Keratinocyte (primary cell): Measurements from ENCODE around the gene SELENOF. TPM values are rescaled to one million over a fixed set of nuclear protein-coding genes. Genes with fewer than 3 reads are reported as not detected.

Experiments
- DNase-seq: peaks from one replicate; pipeline ENCODE4 v3.0.0-alpha.2; 2011; ENCODE audit warnings: low read depth, missing footprints, low spot score
- FAIRE-seq: peaks from 2 replicates; lab custom pipeline; 2011; peaks lifted over from hg19 to GRCh38; lab: Jason Lieb, UNC
- H2AFZ ChIP-seq: 2 replicates; pipeline ENCODE4 v1.6.0; 2012; ENCODE audit warnings: low read length, control low read depth, inconsistent platforms; ENCODE audit not compliant: control insufficient read depth
- H3K27ac ChIP-seq: 2 replicates; pipeline ENCODE4 v1.5.1; 2011; ENCODE audit warnings: low read length; ENCODE audit not compliant: control insufficient read depth, insufficient read depth
- H3K27me3 ChIP-seq: 3 replicates; pipeline ENCODE4 v1.6.0; 2011; ENCODE audit warnings: low read length; ENCODE audit not compliant: control insufficient read depth, insufficient read depth; ENCODE audit errors: extremely low read depth
- H3K36me3 ChIP-seq, 2 experiments: 2 replicates in 1 of 2; 3 replicates in 1 of 2; pipeline ENCODE4 v1.5.1; 2011; ENCODE audit warnings: low read length in 2 of 2, mild to moderate bottlenecking in 1 of 2; ENCODE audit not compliant: control insufficient read depth in 2 of 2, insufficient read depth in 2 of 2; ENCODE audit errors: extremely low read depth in 1 of 2
- H3K4me1 ChIP-seq: 3 replicates; pipeline ENCODE4 v1.5.1; 2011; ENCODE audit warnings: low read length; ENCODE audit not compliant: control insufficient read depth, insufficient read depth; ENCODE audit errors: extremely low read depth
- H3K4me2 ChIP-seq: 3 replicates; pipeline ENCODE4 v1.6.0; 2011; ENCODE audit warnings: low read depth, low read length; ENCODE audit not compliant: control insufficient read depth, insufficient read depth; ENCODE audit errors: extremely low read depth
- H3K4me3 ChIP-seq, 3 experiments: fragments of 200-600 bp in 1 of 3; sonication (generic) in 1 of 3; 2 replicates in 2 of 3; 3 replicates in 1 of 3; pipeline ENCODE4 v1.5.1; 2011 to 2016; ENCODE audit warnings: low read length in 3 of 3, mild to moderate bottlenecking in 3 of 3, control low read depth in 2 of 3, inconsistent platforms in 1 of 3, low read depth in 1 of 3, mixed read lengths in 1 of 3, mixed run types in 1 of 3, moderate library complexity in 1 of 3; ENCODE audit not compliant: control insufficient read depth in 2 of 3, insufficient read depth in 2 of 3; ENCODE audit errors: extremely low read depth in 1 of 3
- H3K79me2 ChIP-seq: 2 replicates; pipeline ENCODE4 v1.6.0; 2012; ENCODE audit warnings: low read length; ENCODE audit not compliant: control insufficient read depth, insufficient read depth
- H3K9ac ChIP-seq: 3 replicates; pipeline ENCODE4 v1.6.0; 2011; ENCODE audit warnings: low read length; ENCODE audit not compliant: control insufficient read depth, insufficient read depth; ENCODE audit errors: extremely low read depth
- H3K9me1 ChIP-seq: 3 replicates; pipeline ENCODE4 v1.6.0; 2011; ENCODE audit warnings: low read length; ENCODE audit not compliant: control insufficient read depth, insufficient read depth; ENCODE audit errors: extremely low read depth
- H3K9me3 ChIP-seq: 2 replicates; pipeline ENCODE4 v1.5.1; 2012; ENCODE audit warnings: low read depth, low read length; ENCODE audit not compliant: control insufficient read depth
- H4K20me1 ChIP-seq: 3 replicates; pipeline ENCODE4 v1.6.0; 2011; ENCODE audit warnings: low read length; ENCODE audit not compliant: control insufficient read depth, insufficient read depth; ENCODE audit errors: extremely low read depth
- EZH2 ChIP-seq: IDR thresholded peaks from one replicate; pipeline ENCODE4 v1.6.1; 2012; ENCODE audit warnings: inconsistent platforms, mild to moderate bottlenecking, low read length, moderate library complexity
- dilution Hi-C: fragments of 300-500 bp; cut with MboI; formaldehyde crosslinking; loops from one replicate; pipeline ENCODE4 v1.7.0; 2020; ENCODE audit warnings: low sequenced_read_pairs; ENCODE audit not compliant: extremely low pct_ligation_motif_present
- polyA plus RNA-seq, 5 experiments: library from polyadenylated mRNA; depleted of rRNA in 3 of 5; stranded (reverse) in 3 of 5; stranded (forward) in 1 of 5; unstranded in 1 of 5; fragments of >200 nt; gene quantifications; 1 replicate in 1 of 5; 2 replicates in 3 of 5; 3 replicates in 1 of 5; pipeline versions ENCODE4 v1.2.1 to v1.2.3, GENCODE V29; 2011 to 2012; ENCODE audit warnings: missing spikeins in 2 of 5, low read depth in 1 of 5, low replicate concordance in 1 of 5
- TF ChIP-seq, protein P1 (sequence below), 3 experiments: IDR thresholded peaks in 1 of 3; conservative IDR thresholded peaks in 1 of 3; optimal IDR thresholded peaks in 1 of 3; 2 replicates in 2 of 3; 3 replicates in 1 of 3; pipeline versions ENCODE3 to v1.5.1; 2011; ENCODE audit warnings: low read length in 3 of 3, mild to moderate bottlenecking in 3 of 3, moderate library complexity in 2 of 3, control low read depth in 1 of 3, inconsistent platforms in 1 of 3; ENCODE audit not compliant: insufficient read depth in 2 of 3; ENCODE audit errors: extremely low read depth in 1 of 3

Gene SELENOF
- polyA plus RNA-seq, 1 donor (not counting 4 experiments of a cell fraction or from before 2014, with no cell fraction given), result 246 TPM

DNA sequence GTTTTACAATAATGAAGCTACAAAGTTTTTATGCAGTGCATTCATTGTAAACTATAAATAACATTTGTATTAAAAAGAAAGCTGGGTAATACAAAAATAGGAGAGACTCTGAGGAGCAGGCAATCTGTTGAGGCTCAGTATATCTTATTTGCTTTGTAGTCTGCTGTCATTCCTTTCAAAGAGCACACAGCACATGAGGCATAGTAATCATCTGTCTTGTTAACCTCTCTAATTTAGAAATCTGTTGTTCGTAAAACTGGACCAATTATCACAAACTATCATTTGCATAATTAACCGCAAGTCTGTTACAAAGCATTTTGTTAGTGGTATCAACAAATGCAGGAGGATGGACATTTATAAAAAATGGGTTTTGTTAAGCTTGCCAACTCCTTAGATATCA, 51.0 kb downstream of the SELENOF start:
- dilution Hi-C loops, result no loop called here
- H3K9ac ChIP-seq, result no peak overlapping the region
- peaks cover 0 to 2% of the 10 kb centered on the region in 2 experiments for H3K36me3 ChIP-seq
- FAIRE-seq (no peak), DNase-seq (no peak)
- H3K4me3 ChIP-seq, result no peak overlapping the region
- no peaks in the 10 kb centered on the region for H3K9me3 ChIP-seq
- no peaks in the 10 kb centered on the region for H3K27me3 ChIP-seq
- no peak overlapping the region for H3K27ac ChIP-seq
- no peak overlapping the region for H2AFZ ChIP-seq
- no peaks in the 10 kb centered on the region for H3K4me1 ChIP-seq
- TF ChIP-seq EZH2, result no peak
- TF ChIP-seq, protein P1, sequence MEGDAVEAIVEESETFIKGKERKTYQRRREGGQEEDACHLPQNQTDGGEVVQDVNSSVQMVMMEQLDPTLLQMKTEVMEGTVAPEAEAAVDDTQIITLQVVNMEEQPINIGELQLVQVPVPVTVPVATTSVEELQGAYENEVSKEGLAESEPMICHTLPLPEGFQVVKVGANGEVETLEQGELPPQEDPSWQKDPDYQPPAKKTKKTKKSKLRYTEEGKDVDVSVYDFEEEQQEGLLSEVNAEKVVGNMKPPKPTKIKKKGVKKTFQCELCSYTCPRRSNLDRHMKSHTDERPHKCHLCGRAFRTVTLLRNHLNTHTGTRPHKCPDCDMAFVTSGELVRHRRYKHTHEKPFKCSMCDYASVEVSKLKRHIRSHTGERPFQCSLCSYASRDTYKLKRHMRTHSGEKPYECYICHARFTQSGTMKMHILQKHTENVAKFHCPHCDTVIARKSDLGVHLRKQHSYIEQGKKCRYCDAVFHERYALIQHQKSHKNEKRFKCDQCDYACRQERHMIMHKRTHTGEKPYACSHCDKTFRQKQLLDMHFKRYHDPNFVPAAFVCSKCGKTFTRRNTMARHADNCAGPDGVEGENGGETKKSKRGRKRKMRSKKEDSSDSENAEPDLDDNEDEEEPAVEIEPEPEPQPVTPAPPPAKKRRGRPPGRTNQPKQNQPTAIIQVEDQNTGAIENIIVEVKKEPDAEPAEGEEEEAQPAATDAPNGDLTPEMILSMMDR (optimal IDR thresholded peaks at IDR 0.05 in 1 of 3, IDR thresholded peaks at IDR 0.05 in 1 of 3, conservative IDR thresholded peaks at IDR 0.05 in 1 of 3; ENCODE audit: extremely low read depth in 1 of 3, insufficient read depth in 2 of 3, low read length in 3 of 3), result no peak
- H4K20me1 ChIP-seq, result no peaks in the 10 kb centered on the region
- no peak overlapping the region for H3K4me2 ChIP-seq
- H3K9me1 ChIP-seq, result no peaks in the 10 kb centered on the region
- H3K79me2 ChIP-seq, result no peaks in the 10 kb centered on the region

DNA sequence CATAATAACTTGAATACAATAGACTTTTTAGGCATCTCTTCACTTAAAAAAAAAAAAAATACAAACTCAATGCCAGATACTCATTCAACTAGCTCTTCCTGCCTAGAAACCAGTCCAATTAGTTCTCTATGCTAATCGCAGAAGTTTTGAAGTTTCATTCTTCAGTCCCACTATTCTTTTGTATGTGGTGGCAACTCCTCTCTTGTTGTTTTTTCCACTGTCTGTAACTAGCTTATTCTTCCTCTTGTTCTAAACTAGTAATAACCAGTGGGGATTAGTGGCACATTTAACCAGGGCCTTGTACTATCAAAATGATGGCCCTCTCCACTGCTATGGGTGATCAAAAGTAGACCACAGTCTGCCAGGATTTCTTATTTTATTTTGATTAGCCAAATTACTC, 52.5 kb downstream of the SELENOF start:
- H3K9me1 ChIP-seq, result no peaks in the 10 kb centered on the region
- TF ChIP-seq, protein P1 (optimal IDR thresholded peaks at IDR 0.05 in 1 of 3, IDR thresholded peaks at IDR 0.05 in 1 of 3, conservative IDR thresholded peaks at IDR 0.05 in 1 of 3; ENCODE audit: extremely low read depth in 1 of 3, insufficient read depth in 2 of 3, low read length in 3 of 3), result no peak
- no peak for TF ChIP-seq EZH2
- no peak overlapping the region for H3K27ac ChIP-seq
- DNase-seq, result no peak
- FAIRE-seq, result no peak
- H4K20me1 ChIP-seq, result no peaks in the 10 kb centered on the region
- no peaks in the 10 kb centered on the region for H3K4me1 ChIP-seq
- no peaks in the 10 kb centered on the region for H3K27me3 ChIP-seq
- no peak overlapping the region for H3K4me2 ChIP-seq
- peaks cover 0 to 2% of the 10 kb centered on the region in 2 experiments for H3K36me3 ChIP-seq
- H2AFZ ChIP-seq, result no peak overlapping the region
- no peak overlapping the region for H3K9ac ChIP-seq
- H3K4me3 ChIP-seq, result no peak overlapping the region
- no peaks in the 10 kb centered on the region for H3K9me3 ChIP-seq
- H3K79me2 ChIP-seq, result no peaks in the 10 kb centered on the region
- dilution Hi-C loops, result no loop called here
